Measurements from ENCODE around the gene DCLK3.

- TF ChIP-seq, protein P1, sequence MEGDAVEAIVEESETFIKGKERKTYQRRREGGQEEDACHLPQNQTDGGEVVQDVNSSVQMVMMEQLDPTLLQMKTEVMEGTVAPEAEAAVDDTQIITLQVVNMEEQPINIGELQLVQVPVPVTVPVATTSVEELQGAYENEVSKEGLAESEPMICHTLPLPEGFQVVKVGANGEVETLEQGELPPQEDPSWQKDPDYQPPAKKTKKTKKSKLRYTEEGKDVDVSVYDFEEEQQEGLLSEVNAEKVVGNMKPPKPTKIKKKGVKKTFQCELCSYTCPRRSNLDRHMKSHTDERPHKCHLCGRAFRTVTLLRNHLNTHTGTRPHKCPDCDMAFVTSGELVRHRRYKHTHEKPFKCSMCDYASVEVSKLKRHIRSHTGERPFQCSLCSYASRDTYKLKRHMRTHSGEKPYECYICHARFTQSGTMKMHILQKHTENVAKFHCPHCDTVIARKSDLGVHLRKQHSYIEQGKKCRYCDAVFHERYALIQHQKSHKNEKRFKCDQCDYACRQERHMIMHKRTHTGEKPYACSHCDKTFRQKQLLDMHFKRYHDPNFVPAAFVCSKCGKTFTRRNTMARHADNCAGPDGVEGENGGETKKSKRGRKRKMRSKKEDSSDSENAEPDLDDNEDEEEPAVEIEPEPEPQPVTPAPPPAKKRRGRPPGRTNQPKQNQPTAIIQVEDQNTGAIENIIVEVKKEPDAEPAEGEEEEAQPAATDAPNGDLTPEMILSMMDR (IDR thresholded peaks at IDR 0.05): no peak
- TF ChIP-seq EP300 (IDR thresholded peaks at IDR 0.05) (no peak), POLR2AphosphoS5 (IDR thresholded peaks at IDR 0.05) (no peak)
Measured at GRCh38 chr3:36771931-36772330, 7.6 kb upstream of the DCLK3 start.
